ENCODE results near the gene ATP2A2.
"Not testable (repeated sequence)": the region's sequence is repeated elsewhere in the genome, so short reads cannot be mapped to it uniquely, and the experiment has no call there.

ATP2A2 gene

DNA sequence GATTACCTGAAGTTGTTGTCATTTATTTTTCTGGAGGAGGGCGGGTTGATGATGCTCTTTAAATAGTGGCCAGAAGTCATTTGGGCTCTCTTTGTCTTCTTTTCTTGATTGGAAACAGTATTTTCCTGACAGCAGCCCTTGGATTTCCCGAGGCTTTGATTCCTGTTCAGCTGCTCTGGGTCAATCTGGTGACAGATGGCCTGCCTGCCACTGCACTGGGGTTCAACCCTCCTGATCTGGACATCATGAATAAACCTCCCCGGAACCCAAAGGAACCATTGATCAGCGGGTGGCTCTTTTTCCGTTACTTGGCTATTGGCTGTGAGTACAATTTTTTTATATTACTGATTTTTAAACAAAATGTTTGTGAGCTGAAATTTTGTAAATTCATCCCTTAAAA lies 62.1 kb downstream of the ATP2A2 start:
- no peak for DNase-seq (ENCODE audit: low spot score)

DNA sequence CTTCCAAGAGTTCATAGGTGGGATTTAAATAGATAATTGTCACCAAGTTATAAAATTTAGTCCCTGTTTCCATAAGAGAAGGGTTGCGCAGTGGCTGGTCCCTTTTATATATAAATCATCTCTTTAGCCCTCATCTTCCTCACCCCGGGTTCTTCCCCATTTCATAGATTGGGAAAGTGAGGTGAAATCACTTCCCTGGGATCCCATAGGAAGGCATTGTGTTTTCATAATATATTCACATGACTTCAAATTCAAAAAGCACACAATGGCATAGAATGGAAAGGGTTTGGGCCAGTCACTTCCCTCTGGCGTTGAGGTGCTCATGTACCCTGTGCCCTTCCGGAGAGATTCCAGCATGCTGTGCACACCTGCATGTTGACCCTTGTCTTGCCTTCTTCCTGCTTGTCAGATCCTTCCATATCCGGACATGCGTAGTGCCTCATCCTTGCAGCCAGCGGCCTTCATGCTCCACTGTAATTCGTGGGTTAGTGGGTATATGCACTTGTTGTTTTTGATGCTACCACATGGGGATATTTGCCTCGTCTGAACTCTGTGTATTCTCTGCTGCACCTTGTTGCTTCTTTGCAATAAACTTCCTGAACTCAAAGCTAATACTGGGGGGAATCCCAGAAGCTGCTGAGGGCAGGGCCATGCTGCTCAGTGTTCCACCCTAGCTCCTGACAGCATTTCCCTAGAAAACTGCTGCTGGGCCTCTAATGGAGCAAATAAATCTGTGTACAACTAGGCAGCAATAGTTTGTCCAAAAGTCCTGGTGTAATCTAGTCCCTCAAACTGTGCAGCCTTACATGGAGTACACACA lies 62.9 kb downstream of the ATP2A2 start:
- DNase-seq (ENCODE audit: low spot score), result no peak

DNA sequence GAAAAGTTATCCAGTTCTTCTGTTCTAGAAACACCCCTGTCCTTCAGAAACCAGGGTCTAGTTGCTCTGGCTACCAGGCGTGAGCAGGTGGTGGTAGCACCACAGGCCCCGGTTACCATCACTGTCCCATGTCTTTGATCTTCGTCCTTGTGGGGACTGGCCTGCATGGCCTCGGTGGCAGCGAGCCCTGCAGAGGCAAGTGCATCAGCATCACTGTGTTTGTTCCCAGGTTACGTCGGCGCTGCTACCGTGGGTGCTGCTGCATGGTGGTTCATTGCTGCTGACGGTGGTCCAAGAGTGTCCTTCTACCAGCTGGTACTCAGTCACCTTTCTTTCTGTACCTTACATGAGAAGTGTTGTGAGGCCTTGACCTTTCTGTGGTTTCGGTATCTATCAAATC lies 63.6 kb downstream of the ATP2A2 start:
- no peak for DNase-seq (ENCODE audit: low spot score)

DNA sequence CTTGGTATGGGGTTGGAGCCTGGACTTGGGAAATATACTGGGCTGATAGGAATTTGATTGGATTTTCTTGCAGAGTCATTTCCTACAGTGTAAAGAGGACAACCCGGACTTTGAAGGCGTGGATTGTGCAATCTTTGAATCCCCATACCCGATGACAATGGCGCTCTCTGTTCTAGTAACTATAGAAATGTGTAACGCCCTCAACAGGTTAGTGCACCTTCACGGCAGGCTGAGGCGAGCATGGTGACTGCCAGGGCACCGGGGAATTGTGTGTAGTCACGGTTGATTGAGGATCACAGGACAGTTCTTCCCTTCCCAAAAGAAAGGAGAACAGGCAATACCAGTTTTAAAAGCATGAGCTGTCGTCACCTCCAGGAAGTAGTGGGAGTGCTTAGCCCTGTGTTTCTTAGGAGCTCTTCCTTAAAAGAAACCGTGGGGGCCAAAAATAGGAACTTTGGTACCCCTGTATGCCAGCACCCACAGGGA lies 64.2 kb downstream of the ATP2A2 start:
- no peak for DNase-seq (ENCODE audit: low spot score)

DNA sequence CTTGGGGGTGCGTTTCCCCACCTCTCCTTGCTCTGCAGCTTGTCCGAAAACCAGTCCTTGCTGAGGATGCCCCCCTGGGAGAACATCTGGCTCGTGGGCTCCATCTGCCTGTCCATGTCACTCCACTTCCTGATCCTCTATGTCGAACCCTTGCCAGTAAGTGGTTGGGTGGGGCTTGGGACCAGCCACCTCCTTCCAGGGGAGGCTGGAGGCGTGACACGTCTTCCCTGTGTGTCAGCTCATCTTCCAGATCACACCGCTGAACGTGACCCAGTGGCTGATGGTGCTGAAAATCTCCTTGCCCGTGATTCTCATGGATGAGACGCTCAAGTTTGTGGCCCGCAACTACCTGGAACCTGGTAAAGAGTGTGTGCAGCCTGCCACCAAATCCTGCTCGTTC lies 64.9 kb downstream of the ATP2A2 start:
- DNase-seq (ENCODE audit: low spot score), result no peak

DNA sequence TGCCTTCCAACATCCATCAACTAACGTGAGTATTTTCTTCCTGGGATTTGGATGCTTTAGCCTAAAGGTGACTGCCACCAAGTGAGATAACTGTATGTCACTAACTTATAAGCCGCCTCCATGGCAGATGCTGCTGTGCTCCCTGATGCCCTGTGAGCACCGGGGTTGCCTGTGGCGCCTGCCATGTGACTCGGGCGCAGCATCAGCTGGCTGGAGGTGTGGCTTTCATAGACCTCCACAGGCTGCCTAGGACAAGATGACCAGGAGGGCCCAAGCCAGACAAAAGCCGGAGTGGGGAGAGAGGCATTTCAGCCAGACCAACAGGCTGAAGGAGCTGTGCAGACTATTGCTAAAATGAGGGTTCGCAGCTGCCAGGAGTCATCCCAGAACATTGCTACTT lies 66.7 kb downstream of the ATP2A2 start:
- no peak for DNase-seq (ENCODE audit: low spot score)

DNA sequence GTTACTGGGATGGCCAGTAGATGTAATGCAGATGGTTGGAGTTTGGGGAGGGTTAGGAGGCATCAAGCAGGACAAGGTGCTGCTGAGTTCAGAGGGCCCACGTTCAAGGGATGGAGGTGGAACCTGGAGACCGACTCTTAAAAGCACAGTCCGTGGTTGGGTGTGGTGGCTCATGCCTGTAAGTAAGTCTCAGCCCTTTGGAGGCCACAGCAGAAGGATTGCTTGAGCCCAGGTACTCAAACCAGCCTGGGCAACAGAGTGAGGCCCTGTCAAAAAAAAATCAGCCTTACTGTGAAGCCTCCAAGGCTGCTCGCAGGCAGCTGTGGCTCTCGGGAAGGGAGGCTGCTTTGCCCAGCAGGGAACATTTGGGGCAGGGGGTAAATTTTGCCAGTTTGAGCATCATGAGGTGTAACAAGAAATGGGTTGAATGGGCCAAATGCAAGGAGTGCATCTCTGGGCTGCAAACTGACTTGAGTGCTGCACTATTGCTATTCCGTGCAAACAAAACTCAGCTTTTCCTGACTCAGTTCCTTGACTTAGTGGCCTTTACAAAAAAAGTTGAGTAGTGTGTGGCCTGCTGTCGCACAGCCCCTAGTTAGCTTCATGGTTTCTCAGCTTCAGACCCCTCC lies 67.5 kb downstream of the ATP2A2 start:
- DNase-seq (ENCODE audit: low spot score), result no peak

DNA sequence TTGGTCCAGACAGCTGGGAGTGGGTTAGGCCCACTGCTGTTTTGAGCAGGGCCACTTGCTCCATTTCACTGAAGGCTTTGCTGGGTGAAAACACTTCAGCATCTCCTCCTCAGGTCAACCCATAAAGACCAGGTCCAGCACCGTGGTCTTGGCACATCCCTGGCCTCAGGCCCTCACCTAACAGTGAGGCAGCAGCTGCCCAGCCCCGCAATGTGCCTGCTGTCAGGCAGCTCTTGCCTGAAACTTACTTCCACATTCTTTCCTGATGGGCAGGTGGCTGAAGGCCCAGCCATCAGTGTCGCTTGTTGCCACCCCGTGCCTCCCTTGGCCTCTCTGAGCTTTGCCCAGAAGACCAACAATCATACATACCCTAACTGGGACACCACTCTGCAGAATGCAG lies 68.0 kb downstream of the ATP2A2 start:
- no peak for DNase-seq (ENCODE audit: low spot score)

DNA sequence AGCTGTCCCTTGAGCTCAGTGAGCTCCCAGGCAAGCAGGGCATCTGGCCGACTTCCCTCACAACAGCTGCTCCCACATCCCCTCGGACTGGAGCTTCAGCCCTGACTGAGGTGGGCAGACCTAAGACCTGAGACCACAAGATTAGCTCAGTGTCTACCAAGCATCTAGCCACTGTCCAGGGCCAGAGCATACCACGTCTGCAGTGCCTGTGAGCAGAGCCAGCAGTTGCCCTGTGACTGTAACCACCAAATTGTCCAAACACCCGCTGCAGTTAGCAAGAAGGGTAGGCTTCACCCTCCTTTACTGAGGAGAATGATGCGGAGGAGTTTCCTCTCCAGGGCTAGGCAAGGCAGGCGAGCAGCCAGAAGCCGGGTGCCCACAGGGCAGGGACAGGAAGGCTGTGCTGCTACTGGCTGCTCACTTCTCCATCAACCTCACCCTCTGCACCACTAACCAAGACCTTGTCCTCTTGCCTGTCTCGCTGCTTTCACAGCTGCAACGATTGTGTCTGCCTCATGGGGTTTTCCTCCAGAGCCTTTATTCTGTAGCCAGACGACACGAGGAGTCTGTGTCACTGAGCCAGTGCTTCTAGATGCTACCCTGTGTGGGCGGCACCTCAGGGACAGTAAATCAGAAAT lies 68.6 kb downstream of the ATP2A2 start:
- no peak for DNase-seq (ENCODE audit: low spot score)

DNA sequence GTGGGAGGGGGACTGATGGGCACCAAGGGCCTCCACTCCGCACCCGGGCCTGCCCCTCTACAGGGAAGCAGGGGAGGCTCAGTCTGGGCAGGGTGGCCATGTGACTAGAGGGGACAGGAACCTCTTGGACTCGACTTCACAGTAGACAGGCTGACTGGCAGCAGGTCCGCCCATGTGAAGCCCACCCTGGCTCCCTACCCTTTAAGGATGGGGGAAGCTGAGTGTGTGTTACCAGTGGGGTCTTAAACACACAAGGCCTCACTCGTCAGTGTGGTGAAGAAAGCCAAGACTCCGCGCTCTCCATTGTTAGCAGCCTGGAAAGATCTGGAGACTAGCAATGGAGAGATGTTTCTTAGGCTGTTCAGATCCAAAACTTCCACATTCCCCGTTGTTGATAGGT lies 70.1 kb downstream of the ATP2A2 start:
- DNase-seq (ENCODE audit: low spot score), result no peak

DNA sequence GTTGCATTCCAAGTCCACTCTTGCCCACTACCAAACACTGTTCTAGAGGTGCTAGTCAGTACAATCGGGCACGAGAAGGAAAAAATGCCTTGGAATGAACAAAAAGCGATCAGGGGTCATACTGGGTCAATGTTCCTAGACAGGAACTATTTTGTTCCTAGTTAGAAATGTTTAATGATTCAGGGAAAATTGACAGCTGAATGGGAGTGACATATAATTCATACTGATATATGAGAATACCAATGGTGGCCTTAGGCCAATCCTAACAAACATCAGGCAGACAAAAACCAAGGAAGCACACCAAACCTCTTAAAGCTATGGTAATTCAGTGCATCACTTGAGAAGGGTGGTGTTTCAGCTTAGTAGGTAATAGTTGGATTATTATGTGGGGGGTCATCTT lies 71.4 kb downstream of the ATP2A2 start:
- DNase-seq (ENCODE audit: low spot score), result no peak

DNA sequence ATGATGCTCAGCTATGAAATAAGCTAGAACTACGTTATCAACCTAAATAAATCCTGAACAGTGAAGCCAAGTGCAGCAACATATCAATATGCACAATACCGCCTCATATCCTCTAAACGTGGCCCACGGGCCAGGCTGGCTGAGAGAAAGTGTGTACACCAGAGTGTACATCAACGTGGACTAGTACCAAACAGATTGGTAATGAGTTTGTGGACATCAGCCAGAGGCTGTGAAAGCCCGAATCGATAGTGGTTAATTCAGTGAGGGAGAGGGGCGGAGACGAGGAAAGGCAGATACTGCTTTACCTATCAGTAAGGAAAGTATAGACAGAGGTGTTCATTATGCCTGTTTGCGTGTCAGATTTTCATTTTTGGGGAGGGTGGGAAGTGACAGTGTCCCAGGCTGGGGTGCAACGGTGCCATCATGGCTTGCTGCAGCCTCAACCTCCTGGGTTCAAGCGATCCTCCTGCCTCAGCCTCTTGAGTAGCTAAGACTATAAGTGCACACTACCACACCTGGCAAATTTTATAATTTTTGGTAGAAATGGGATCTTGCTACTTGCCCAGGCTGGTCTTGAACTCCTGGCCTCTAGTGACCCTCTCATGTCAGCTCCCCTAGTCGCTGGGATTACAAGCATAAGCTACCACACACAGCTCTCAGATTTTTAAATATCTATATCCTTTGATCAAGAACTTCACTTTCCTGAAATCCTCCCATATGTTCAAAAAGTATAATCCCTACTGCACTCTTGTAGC lies 72.3 kb downstream of the ATP2A2 start:
- no peak for DNase-seq (ENCODE audit: low spot score)

DNA sequence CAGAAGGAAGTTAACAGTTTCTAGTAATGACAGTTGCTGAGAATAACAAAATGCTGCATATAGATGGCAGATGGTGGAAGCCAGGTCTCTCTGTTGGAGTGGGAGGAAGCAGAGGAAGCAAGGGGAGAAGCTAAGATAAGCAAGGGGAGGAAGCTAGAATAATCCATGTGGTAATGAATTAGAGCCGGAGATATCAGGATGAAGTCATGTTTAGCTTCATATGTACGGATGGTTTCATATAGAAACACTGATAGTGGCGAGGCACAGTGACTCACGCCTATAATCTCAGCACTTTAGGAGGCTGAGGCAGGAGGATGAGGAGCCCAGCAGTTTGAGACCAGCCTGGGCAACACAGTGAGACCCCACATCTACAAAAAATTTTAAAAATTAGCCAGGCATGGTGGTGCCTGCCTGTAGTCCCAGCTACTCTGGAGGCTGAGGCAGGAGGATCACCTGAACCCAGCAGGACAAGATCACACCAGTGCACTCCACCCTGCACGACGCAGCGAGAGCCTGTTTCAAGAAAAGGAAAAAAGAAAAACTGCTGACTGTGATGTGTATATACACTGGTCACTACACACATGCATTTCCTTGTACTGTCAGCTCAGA lies 73.2 kb downstream of the ATP2A2 start:
- no peak for DNase-seq (ENCODE audit: low spot score)

DNA sequence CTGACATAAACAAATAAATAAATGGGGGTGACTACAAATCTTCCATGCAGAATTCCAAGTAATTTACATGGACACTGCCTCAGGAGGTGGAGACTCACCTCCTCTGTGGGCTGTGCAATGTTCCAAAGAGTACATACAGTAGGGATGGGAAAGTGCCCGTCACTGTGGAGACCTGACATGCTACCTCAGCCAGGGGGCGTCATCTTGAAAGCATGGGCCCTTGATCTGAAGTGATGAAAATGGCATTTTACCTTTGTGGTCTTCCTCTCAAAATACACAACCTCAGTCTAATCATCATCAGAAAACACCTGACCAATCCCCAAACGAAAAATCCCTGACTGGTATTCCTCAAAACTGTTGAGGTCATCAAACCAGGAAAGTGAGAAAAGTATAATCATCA lies 74.0 kb downstream of the ATP2A2 start:
- peak; percentile 76 for DNase-seq (ENCODE audit: low spot score)

DNA sequence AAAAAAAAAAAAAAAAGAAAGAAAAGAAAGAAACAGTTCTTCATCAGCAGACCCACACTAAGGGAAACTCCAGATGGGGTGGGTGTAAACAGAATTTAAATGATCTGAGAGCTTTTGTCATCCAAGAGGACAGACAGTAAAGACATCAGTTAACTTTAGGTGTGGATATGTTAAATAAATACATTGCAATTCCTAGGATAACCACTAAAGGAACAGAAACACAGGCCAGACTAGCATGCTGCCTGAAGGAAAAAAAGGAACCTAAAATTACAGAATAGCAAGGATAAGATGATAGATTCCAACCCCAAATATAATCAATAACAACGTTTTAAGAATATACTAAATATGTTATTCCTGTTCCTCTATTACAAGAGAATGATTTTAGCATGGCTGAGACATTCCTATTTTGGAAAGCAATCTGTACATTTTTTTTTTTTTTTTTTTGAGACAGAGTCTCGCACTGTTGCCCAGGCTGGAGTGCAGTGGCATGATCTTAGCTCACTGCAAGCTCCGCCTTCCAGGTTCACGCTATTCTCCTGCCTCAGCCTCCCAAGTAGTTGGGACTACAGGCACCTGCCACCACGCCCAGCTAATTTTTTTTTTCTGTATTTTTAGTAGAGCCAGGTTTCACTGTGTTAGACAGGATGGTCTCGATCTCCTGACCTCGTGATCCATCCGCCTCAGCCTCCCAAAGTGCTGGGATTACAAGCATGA lies 77.5 kb downstream of the ATP2A2 start:
- not testable (repeated sequence) for DNase-seq (ENCODE audit: low spot score)

DNA sequence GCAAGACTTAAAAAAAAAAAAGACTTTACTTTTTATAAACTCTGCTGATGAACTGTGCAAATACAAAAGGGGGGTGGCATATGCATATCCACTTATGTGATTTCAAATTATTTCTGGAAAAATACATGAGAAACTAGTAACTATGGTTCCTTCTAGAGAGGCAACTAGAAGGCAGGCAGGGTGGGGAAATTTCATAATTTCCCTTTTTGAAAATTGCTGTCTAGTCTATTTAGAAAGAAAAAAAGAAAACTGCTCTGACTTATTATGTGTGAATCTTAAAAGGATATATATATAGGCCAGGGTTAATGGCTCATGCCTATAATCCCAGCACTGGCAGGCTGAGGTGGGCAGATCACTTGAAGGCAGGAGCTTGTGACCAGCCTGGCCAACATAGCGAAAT lies 80.2 kb downstream of the ATP2A2 start:
- no peak for DNase-seq (ENCODE audit: low spot score)

DNA sequence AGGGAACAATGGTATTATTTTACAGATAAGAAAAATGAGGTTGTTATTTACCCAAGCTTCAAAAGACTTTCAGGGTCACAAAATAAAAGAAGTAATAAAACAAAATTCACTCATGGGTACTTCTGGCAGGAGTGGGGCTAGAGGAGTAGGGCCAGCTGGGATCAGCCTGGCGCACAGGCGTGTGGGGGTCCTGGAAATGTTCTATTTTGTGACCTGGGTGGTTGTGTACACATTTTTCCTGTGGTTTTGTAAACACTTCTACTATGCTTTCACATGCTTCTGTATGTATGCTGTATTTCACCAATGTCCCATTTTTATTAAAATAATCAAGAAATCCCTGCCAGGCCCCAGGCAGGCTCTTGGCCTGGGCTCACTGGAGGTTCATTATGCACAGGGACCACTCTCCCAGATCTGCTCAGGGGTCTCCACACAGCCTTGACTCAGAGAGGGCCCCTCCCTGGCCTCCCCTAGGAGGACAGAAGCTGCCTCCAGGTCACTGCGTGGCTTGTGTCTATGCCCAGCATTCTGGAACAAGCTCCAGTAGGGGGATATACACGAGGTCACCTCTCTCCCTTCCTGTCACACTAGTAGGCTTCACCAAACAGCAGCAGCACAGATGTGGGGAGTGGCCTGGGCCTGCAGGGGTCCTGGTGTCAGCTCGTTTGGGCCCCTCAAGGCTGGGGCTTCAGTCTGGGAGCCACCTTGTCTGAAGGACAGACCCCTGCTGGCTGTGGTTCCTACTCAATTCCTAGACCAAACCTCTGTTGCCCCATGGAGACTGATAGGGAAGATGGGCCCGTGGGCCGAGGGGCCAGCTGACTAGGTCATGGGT lies 84.7 kb downstream of the ATP2A2 start:
- no peak for DNase-seq (ENCODE audit: low spot score)

DNA sequence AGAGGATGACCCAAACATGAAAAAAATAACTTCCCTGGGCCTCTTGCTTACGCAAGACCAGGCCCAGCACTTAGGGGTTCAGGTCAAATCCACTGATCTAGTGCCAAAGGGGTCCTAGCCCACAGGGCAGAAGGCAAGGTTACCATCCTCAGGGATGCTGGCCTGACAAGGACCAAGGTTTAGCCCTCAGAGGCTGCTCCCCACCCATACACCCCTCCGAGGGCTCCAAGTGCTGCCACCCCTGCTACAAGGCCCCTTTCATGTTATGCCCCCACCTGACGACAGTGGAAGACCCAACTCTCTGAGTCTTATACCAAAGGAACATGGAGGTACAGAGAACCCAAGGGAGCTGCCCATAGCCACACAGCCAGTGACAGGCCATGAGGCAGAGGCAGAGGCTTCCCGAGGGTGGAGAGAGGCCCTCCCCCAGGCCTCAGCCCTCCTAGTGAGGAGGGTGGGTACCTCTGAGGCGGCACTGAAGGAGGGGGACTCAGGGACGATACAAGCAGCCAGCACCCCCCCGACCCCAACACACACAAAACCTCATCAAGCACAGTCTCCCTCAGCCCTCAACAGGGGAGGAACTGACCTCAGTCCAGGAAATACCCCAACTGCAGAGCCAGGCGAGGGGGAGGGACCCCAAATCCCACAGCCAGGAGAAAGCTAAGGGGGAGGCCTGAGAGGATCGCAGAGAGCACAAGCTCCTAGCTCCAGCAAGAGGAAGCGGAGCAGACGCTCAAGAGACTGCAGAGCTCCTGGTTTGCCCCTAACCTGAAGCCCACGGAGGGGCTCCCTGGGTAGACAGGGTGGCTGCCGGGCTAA lies 85.5 kb downstream of the ATP2A2 start:
- no peak for DNase-seq (ENCODE audit: low spot score)

DNA sequence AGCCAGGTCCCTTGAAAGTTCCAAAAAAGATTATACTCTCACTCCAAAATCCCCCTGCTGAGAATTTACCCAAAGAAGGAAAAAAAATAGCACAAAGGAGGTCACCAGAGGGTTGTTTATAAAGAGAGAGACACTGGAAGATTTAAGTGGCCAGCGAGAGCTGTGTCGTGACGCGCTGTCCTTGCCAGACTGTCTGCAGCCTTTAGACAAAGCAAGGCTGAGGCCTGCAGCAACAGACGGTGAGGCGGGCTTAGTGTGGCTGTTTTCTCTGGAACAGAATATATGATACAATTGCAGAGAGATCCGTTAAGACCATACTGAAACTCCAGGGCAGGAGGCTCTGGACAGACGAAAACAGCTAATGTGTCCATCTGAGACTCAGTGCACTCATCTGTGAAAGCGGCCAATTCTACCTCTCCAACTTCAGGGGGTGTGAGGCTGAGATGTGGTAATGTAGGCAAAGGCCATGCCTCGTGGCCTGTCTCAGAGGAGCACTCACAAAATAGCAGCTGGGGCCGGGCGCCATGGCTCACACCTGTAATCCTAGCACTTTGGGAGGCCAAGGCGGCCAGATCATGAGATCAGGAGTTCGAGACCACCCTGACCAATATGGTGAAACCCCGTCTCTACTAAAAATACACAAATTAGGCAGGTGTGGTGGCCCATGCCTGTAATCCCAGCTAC lies 86.3 kb downstream of the ATP2A2 start:
- DNase-seq (ENCODE audit: low spot score), result peak; percentile 68
